Cardiac muscle cell (in vitro differentiated cells and primary cell): ENCODE results near the gene MAPRE3. TPM values are rescaled to one million over a fixed set of nuclear protein-coding genes. Genes with fewer than 3 reads are reported as not detected.

Experiments used
- DNase-seq, 2 donors: peaks; one replicate each; pipeline versions ENCODE4 v3.0.0 to v3.0.0-alpha.2; 2010 to 2017; ENCODE audit warnings: low read depth in 1 of 2, low spot score in 1 of 2
- H3K27ac ChIP-seq: fragments of 200-600 bp; sonication (generic); 2 replicates; pipeline ENCODE4 v1.5.1; 2016
- H3K27me3 ChIP-seq: fragments of 200-600 bp; sonication (generic); 2 replicates; pipeline ENCODE4 v1.6.0; 2016; ENCODE audit warnings: control low read depth
- H3K36me3 ChIP-seq: fragments of 200-600 bp; sonication (generic); 2 replicates; pipeline ENCODE4 v1.5.1; 2016; ENCODE audit warnings: control low read depth
- H3K4me1 ChIP-seq: fragments of 200-600 bp; sonication (generic); 2 replicates; pipeline ENCODE4 v1.8.1; 2017; ENCODE audit warnings: low read depth, mild to moderate bottlenecking, mixed run types
- H3K4me3 ChIP-seq: fragments of 200-600 bp; sonication (generic); 2 replicates; pipeline ENCODE4 v1.5.1; 2016; ENCODE audit warnings: mild to moderate bottlenecking
- H3K9me3 ChIP-seq: fragments of 200-600 bp; sonication (generic); 2 replicates; pipeline ENCODE4 v1.5.1; 2017; ENCODE audit warnings: low read depth, mild to moderate bottlenecking, control low read depth
- CTCF ChIP-seq: IDR thresholded peaks from 2 replicates; pipeline ENCODE4 v1.5.1; 2012; ENCODE audit warnings: low read depth, mild to moderate bottlenecking, low read length
- polyA plus RNA-seq: library from polyadenylated mRNA; unstranded; fragments of >200 nt; fragmentation: Nextera tagmentation; extraction: Ambion mirVana; gene quantifications from 2 replicates; pipeline ENCODE4 v1.2.1, GENCODE V29; 2016
- total RNA-seq: library from RNA; depleted of rRNA; stranded (reverse); fragments of >200 nt; gene quantifications from 2 replicates; pipeline ENCODE4 v1.2.3, GENCODE V29; 2016

The MAPRE3 gene
- total and polyA plus RNA-seq, 2 experiments from 2014 or later, result 143 to 212 TPM

DNA sequence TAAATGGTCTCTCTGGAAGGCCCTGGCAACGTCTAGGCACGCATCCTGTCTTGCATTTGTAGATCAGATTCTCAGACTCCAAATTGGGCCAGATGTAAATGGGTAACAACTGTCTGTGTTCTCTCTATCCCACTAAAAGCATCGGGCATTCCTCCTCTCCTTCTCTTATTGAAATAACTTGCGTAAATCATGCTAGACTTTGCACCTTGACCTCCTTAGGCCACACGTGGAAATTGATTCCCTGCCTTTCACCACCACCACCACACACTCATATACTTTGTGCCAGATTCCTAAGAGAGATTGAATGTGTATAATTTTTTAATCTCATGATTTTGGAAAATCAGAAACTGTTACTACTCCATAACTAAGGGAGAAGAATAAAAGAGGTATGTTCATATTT, 21.3 kb downstream of the MAPRE3 start:
- H3K36me3 ChIP-seq, result no peaks in the 10 kb centered on the region
- TF ChIP-seq CTCF, result no peak
- H3K27me3 ChIP-seq, result no peaks in the 10 kb centered on the region
- no peak overlapping the region for H3K27ac ChIP-seq
- no peaks in the 10 kb centered on the region for H3K9me3 ChIP-seq
- DNase-seq, result no peak
- H3K4me1 ChIP-seq, result no peaks in the 10 kb centered on the region
- H3K4me3 ChIP-seq, result no peak overlapping the region

GRCh38 chr2:26993768-26994167, 23.3 kb downstream of the MAPRE3 start:
- no peaks in the 10 kb centered on the region for H3K9me3 ChIP-seq
- no peaks in the 10 kb centered on the region for H3K36me3 ChIP-seq
- no peak overlapping the region for H3K27ac ChIP-seq
- no peak for TF ChIP-seq CTCF
- H3K27me3 ChIP-seq, result no peaks in the 10 kb centered on the region
- peak in 1 of 2 donors; percentile 34 for DNase-seq
- H3K4me3 ChIP-seq, result no peak overlapping the region
- H3K4me1 ChIP-seq, result no peaks in the 10 kb centered on the region

- Histone ChIP-seq H3K4me1 (no peaks in the 10 kb centered on the region), H3K27me3 (no peaks in the 10 kb centered on the region), H3K4me3 (no peak overlapping the region), H3K9me3 (no peaks in the 10 kb centered on the region), H3K36me3 (no peaks in the 10 kb centered on the region), H3K27ac (no peak overlapping the region)
- DNase-seq, result no peak
- TF ChIP-seq CTCF, result no peak
Measured at GRCh38 chr2:26994983-26995382, 24.5 kb downstream of the MAPRE3 start.

DNA sequence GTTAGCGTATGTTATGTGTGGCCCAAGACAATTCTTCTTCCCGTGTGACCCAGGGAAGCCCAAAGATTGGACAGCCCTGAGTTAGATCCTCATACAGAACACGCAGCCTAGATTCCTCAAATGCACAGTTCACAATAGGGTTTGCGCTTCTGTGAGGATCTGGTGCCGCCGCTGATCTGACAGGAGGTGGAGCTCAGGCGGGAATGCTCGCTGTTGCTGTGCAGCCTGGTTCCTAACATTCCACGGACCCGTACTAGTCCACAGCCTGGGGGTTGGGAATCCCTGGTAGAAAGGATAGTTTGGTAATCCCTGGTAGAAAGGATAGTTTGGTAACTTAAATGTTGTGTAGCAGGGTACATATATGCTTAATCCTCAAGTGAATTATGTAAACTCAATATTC, 27.0 kb downstream of the MAPRE3 start:
- H3K4me3 ChIP-seq, result no peak overlapping the region
- no peaks in the 10 kb centered on the region for H3K9me3 ChIP-seq
- no peak for TF ChIP-seq CTCF
- peaks cover 9% of the 10 kb centered on the region for H3K4me1 ChIP-seq
- H3K36me3 ChIP-seq, result no peaks in the 10 kb centered on the region
- DNase-seq, result no peak
- no peak overlapping the region for H3K27ac ChIP-seq
- no peaks in the 10 kb centered on the region for H3K27me3 ChIP-seq

DNA sequence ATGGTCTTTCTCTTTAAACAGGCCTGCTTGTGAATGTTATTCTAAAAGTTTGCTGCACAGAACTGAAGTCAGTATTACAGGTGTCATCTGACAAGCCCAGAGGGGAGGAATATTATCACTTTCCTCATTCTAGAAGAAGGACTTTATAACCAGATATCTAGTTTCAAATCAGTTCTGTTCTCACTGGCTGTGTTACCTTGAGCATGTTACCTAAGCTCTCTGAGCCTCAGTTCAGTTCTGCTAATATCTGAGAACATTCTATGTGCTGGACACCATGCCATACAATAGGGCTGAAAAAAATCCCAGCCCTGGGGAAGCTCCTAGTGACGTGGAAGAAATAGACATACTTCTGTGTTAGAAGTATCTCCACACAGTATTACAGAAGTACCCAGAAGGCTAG, 27.9 kb downstream of the MAPRE3 start:
- no peak for DNase-seq
- peaks cover 18% of the 10 kb centered on the region for H3K4me1 ChIP-seq

More for the DNA sequence above, 27.9 kb downstream of the MAPRE3 start:
- Histone ChIP-seq H3K4me3 (no peak overlapping the region), H3K27ac (peak overlapping the region; percentile 3), H3K27me3 (no peaks in the 10 kb centered on the region), H3K9me3 (no peaks in the 10 kb centered on the region), H3K36me3 (no peaks in the 10 kb centered on the region)
- TF ChIP-seq CTCF, result no peak
